SU-DHL-6 (cell line): ENCODE measurements around the gene MARVELD3.

Source experiments
- H2AFZ ChIP-seq: fragments of 200-600 bp; sonication (generic); 2 replicates; pipeline ENCODE4 v1.6.1; 2014; ENCODE audit warnings: low read depth, mild to moderate bottlenecking, moderate library complexity, mixed read lengths, antibody characterized with exemption, low read length; ENCODE audit not compliant: severe bottlenecking
- H3F3A ChIP-seq: fragments of 200-600 bp; shearing (Covaris generic); 2 replicates; pipeline ENCODE4 v1.6.0; 2016; ENCODE audit warnings: antibody characterized with exemption, mild to moderate bottlenecking; ENCODE audit not compliant: insufficient read depth
- H3K27ac ChIP-seq: fragments of 200-600 bp; sonication (generic); 2 replicates; pipeline ENCODE4 v1.5.1; 2016; ENCODE audit warnings: low read depth, mild to moderate bottlenecking, low read length, moderate library complexity, mixed read lengths
- H3K27me3 ChIP-seq: fragments of 200-600 bp; sonication (generic), shearing (Covaris generic); 2 replicates; pipeline ENCODE4 v1.6.0; 2014; ENCODE audit warnings: mild to moderate bottlenecking, low read length
- H3K36me3 ChIP-seq: fragments of 200-600 bp; sonication (generic); 2 replicates; pipeline ENCODE4 v1.6.1; 2014; ENCODE audit warnings: mild to moderate bottlenecking, low read length, mixed read lengths
- H3K4me2 ChIP-seq: fragments of 300-600, 200-600 bp; shearing (Covaris generic), sonication (generic); 2 replicates; pipeline ENCODE4 v1.6.0; 2014; ENCODE audit warnings: low read length, low read depth, mild to moderate bottlenecking; ENCODE audit not compliant: poor library complexity, severe bottlenecking
- H3K4me3 ChIP-seq: fragments of 200-600 bp; sonication (generic); 2 replicates; pipeline ENCODE4 v1.5.1; 2014; ENCODE audit warnings: antibody characterized with exemption, low read length, mild to moderate bottlenecking, mixed read lengths; ENCODE audit not compliant: insufficient read depth, poor library complexity, severe bottlenecking
- H3K79me2 ChIP-seq: fragments of 200-600 bp; sonication (generic); 2 replicates; pipeline ENCODE4 v1.6.1; 2014; ENCODE audit warnings: mild to moderate bottlenecking, low read length, moderate library complexity; ENCODE audit not compliant: insufficient read depth
- H3K9ac ChIP-seq: fragments of 200-600 bp; sonication (generic); 2 replicates; pipeline ENCODE4 v1.7.0; 2014; ENCODE audit warnings: mild to moderate bottlenecking, low read length
- H3K9me2 ChIP-seq: fragments of 200-600 bp; sonication (generic); replicated peaks from 2 replicates; pipeline ENCODE4 v1.6.1; 2014; ENCODE audit warnings: low read length; ENCODE audit not compliant: insufficient read depth
- H3K9me3 ChIP-seq: fragments of 200-600 bp; sonication (generic); 2 replicates; pipeline ENCODE4 v1.6.1; 2014; ENCODE audit warnings: low read length, mixed read lengths; ENCODE audit not compliant: insufficient read depth
- H4K20me1 ChIP-seq: fragments of 200-600 bp; sonication (generic); 2 replicates; pipeline ENCODE4 v1.6.1; 2014; ENCODE audit warnings: low read depth, mild to moderate bottlenecking, antibody characterized with exemption, low read length, moderate library complexity, mixed read lengths
- EZH2phosphoT487 ChIP-seq: fragments of 200-600 bp; sonication (generic), shearing (Covaris generic); conservative IDR thresholded peaks from 2 replicates; pipeline ENCODE4 v1.6.1; 2018; ENCODE audit warnings: mild to moderate bottlenecking, antibody characterized with exemption, low read length, moderate library complexity, mixed read lengths
- TF ChIP-seq, protein P1 (sequence below): fragments of 200-600 bp; sonication (generic); IDR thresholded peaks from one replicate; pipeline ENCODE4 v1.5.1; 2017; ENCODE audit warnings: antibody characterized with exemption, mild to moderate bottlenecking, low read length, moderate library complexity; ENCODE audit not compliant: insufficient read depth, poor library complexity, severe bottlenecking

MARVELD3 gene

GRCh38 chr16:71666928-71667707 is 41.1 kb downstream of the MARVELD3 start:
- Histone ChIP-seq H3K9ac (no peak overlapping the region), H3K4me3 (no peak overlapping the region), H3K27ac (no peak overlapping the region), H2AFZ (no peak overlapping the region), H3F3A (no peaks in the 10 kb centered on the region), H3K79me2 (no peaks in the 10 kb centered on the region), H3K9me2 (no peaks in the 10 kb centered on the region), H3K27me3 (no peaks in the 10 kb centered on the region), H3K9me3 (no peaks in the 10 kb centered on the region), H3K4me2 (no peak overlapping the region), H3K36me3 (no peaks in the 10 kb centered on the region), H4K20me1 (no peaks in the 10 kb centered on the region)
- TF ChIP-seq EZH2phosphoT487: no peak
- TF ChIP-seq, protein P1, sequence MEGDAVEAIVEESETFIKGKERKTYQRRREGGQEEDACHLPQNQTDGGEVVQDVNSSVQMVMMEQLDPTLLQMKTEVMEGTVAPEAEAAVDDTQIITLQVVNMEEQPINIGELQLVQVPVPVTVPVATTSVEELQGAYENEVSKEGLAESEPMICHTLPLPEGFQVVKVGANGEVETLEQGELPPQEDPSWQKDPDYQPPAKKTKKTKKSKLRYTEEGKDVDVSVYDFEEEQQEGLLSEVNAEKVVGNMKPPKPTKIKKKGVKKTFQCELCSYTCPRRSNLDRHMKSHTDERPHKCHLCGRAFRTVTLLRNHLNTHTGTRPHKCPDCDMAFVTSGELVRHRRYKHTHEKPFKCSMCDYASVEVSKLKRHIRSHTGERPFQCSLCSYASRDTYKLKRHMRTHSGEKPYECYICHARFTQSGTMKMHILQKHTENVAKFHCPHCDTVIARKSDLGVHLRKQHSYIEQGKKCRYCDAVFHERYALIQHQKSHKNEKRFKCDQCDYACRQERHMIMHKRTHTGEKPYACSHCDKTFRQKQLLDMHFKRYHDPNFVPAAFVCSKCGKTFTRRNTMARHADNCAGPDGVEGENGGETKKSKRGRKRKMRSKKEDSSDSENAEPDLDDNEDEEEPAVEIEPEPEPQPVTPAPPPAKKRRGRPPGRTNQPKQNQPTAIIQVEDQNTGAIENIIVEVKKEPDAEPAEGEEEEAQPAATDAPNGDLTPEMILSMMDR: no peak

DNA sequence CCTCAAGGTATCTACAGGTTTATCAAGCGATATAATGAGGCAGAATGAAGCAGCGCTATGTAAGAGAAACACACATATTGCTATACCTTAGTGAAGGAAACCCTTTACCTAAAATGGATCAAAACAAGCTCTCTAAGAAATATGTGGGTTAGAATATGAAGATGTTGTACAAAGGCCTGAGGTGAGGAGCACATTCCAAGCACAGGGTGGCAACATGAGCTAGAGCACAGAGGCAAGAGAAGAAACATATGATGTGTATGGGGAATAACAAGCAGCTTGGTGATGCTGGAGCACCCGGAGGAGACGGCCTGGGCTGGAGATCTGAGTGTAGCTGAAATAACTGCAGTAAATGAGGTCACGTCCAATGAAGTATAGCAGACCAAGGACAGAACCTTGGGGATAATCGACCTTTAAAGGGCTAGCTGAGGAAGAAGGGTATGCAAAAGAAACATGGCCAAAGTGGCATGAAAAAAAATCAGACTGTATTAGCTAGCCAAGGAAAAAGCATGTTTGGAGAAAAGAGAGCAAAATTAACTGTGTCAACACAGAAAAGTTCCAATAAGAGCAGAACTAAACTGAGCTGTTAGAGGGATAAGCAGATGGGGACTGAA is 44.0 kb downstream of the MARVELD3 start:
- Histone ChIP-seq H3K4me2 (no peak overlapping the region), H3K27me3 (no peaks in the 10 kb centered on the region), H3K9me3 (no peaks in the 10 kb centered on the region), H3K27ac (no peak overlapping the region), H3K9me2 (no peaks in the 10 kb centered on the region), H4K20me1 (no peaks in the 10 kb centered on the region), H3F3A (no peaks in the 10 kb centered on the region), H3K79me2 (no peaks in the 10 kb centered on the region), H2AFZ (no peak overlapping the region), H3K9ac (no peak overlapping the region), H3K4me3 (no peak overlapping the region), H3K36me3 (peaks cover 5% of the 10 kb centered on the region; the same call in 1 of the 2 replicates)
- TF ChIP-seq, protein P1: no peak
- TF ChIP-seq EZH2phosphoT487: no peak

GRCh38 chr16:71670537-71670936 is 44.6 kb downstream of the MARVELD3 start:
- Histone ChIP-seq H3K79me2 (no peaks in the 10 kb centered on the region), H4K20me1 (no peaks in the 10 kb centered on the region), H3K36me3 (peaks cover 5% of the 10 kb centered on the region; the same call in 1 of the 2 replicates), H2AFZ (no peak overlapping the region), H3K9me3 (no peaks in the 10 kb centered on the region), H3K4me3 (no peak overlapping the region), H3F3A (no peaks in the 10 kb centered on the region), H3K27me3 (no peaks in the 10 kb centered on the region), H3K4me2 (no peak overlapping the region), H3K9ac (no peak overlapping the region), H3K9me2 (no peaks in the 10 kb centered on the region), H3K27ac (no peak overlapping the region)
- TF ChIP-seq, protein P1: no peak
- TF ChIP-seq EZH2phosphoT487: no peak
